ENCODE measurements around the gene KLRC2. TPM values are rescaled to one million over a fixed set of nuclear protein-coding genes. Genes with fewer than 3 reads are reported as not detected.

KLRC2 gene
- total RNA-seq, 1 experiment from 2014 or later = 7.5 TPM

DNA sequence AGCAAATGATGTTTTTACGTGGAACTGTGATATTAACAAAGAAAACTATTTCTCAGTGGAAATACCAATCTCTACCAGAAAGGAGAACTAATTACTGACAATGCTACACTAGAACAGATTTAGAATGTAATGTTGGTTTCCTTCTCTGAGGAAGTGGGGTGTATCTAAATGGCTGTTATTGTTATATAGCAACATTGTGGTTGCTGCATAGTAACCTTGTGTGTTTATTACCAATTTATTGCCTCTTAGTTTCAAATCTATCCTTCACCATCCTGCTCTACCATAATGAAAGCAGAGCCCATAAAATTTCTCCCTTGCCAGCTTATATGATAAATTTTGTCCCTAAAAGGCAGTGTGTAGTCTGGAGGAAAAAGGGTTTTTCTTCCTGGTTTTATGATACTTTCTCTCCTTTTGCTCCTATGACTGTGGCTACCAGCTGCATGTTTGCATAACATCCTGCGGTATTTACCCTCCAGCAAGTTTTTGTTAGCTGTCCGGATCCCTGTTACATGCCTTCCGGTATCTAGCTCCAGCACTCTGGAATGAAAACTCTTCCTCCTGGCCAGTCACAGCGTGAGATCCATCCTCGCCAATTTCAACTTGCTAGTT, 40.3 kb downstream of the KLRC2 start:
- RAD21 ChIA-PET (ENCODE audit: low non-redundant PET in 1 of 2, low total read pairs in 2 of 2, uncharacterized antibody in 2 of 2, unreplicated experiment in 2 of 2) = no interaction called here
- no peak overlapping the region for H3K4me3 ChIP-seq (replicated peaks in 1 of 2; ENCODE audit: low read depth in 1 of 2, low read length in 2 of 2)
- no peaks in the 10 kb centered on the region for H3K36me3 ChIP-seq (ENCODE audit: control insufficient read depth in 1 of 2, insufficient read depth in 2 of 2, low read length in 2 of 2)
- intact Hi-C loops (cut with micrococcal nuclease) = no loop called here
- POLR2A ChIA-PET = no interaction called here
- H3K9me2 ChIP-seq (ENCODE audit: insufficient read depth) = no peaks in the 10 kb centered on the region
- no peaks in the 10 kb centered on the region for H3K9me3 ChIP-seq (ENCODE audit: control insufficient read depth in 1 of 2, insufficient read depth in 1 of 2, low read depth in 1 of 2, low read length in 2 of 2)
- no peaks in the 10 kb centered on the region for H3K27me3 ChIP-seq (ENCODE audit: insufficient read depth, low read length)
- H3K27ac ChIP-seq (ENCODE audit: low read depth, low read length) = peak overlapping the region; percentile 49
- no peaks in the 10 kb centered on the region for H3K79me2 ChIP-seq (ENCODE audit: insufficient read depth, low read length)
- no peaks in the 10 kb centered on the region for H4K20me1 ChIP-seq (ENCODE audit: insufficient read depth)
- H3K4me2 ChIP-seq (ENCODE audit: low read length) = no peak overlapping the region
- TF ChIP-seq ZFX (IDR thresholded peaks at IDR 0.05) = no peak
- TF ChIP-seq, protein P1, sequence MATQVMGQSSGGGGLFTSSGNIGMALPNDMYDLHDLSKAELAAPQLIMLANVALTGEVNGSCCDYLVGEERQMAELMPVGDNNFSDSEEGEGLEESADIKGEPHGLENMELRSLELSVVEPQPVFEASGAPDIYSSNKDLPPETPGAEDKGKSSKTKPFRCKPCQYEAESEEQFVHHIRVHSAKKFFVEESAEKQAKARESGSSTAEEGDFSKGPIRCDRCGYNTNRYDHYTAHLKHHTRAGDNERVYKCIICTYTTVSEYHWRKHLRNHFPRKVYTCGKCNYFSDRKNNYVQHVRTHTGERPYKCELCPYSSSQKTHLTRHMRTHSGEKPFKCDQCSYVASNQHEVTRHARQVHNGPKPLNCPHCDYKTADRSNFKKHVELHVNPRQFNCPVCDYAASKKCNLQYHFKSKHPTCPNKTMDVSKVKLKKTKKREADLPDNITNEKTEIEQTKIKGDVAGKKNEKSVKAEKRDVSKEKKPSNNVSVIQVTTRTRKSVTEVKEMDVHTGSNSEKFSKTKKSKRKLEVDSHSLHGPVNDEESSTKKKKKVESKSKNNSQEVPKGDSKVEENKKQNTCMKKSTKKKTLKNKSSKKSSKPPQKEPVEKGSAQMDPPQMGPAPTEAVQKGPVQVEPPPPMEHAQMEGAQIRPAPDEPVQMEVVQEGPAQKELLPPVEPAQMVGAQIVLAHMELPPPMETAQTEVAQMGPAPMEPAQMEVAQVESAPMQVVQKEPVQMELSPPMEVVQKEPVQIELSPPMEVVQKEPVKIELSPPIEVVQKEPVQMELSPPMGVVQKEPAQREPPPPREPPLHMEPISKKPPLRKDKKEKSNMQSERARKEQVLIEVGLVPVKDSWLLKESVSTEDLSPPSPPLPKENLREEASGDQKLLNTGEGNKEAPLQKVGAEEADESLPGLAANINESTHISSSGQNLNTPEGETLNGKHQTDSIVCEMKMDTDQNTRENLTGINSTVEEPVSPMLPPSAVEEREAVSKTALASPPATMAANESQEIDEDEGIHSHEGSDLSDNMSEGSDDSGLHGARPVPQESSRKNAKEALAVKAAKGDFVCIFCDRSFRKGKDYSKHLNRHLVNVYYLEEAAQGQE (IDR thresholded peaks at IDR 0.05; ENCODE audit: low read depth) = no peak
- TF ChIP-seq POLR2AphosphoS5 (IDR thresholded peaks at IDR 0.05; ENCODE audit: low read depth, low read length) = no peak
- TF ChIP-seq EZH2phosphoT487 (IDR thresholded peaks at IDR 0.05; ENCODE audit: borderline replicate concordance) = no peak
- no peak for TF ChIP-seq SRF (IDR thresholded peaks at IDR 0.05; ENCODE audit: low read depth)
- no peak for TF ChIP-seq ATF3 (IDR thresholded peaks at IDR 0.05)
- TF ChIP-seq FOSL1 (IDR thresholded peaks at IDR 0.05; ENCODE audit: low read depth) = no peak
- TF ChIP-seq TCF7L2 (IDR thresholded peaks at IDR 0.05; ENCODE audit: borderline replicate concordance, extremely low read depth, insufficient read depth, insufficient read length) = no peak
- no peak for TF ChIP-seq ELF1 (IDR thresholded peaks at IDR 0.05; ENCODE audit: borderline replicate concordance, low read depth)
- TF ChIP-seq JUND (IDR thresholded peaks at IDR 0.05) = no peak
- TF ChIP-seq, protein P2, sequence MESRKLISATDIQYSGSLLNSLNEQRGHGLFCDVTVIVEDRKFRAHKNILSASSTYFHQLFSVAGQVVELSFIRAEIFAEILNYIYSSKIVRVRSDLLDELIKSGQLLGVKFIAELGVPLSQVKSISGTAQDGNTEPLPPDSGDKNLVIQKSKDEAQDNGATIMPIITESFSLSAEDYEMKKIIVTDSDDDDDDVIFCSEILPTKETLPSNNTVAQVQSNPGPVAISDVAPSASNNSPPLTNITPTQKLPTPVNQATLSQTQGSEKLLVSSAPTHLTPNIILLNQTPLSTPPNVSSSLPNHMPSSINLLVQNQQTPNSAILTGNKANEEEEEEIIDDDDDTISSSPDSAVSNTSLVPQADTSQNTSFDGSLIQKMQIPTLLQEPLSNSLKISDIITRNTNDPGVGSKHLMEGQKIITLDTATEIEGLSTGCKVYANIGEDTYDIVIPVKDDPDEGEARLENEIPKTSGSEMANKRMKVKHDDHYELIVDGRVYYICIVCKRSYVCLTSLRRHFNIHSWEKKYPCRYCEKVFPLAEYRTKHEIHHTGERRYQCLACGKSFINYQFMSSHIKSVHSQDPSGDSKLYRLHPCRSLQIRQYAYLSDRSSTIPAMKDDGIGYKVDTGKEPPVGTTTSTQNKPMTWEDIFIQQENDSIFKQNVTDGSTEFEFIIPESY (IDR thresholded peaks at IDR 0.05; ENCODE audit: extremely low read depth, insufficient replicate concordance, low read length) = no peak
- TF ChIP-seq SIN3A (IDR thresholded peaks at IDR 0.05; ENCODE audit: low read depth) = no peak
- TF ChIP-seq YY1 (IDR thresholded peaks at IDR 0.05; ENCODE audit: extremely low read depth, insufficient replicate concordance, low read depth, low read length) = no peak
- no peak for TF ChIP-seq SP1 (IDR thresholded peaks at IDR 0.05; ENCODE audit: low read depth)
- TF ChIP-seq RAD21 (IDR thresholded peaks at IDR 0.05; ENCODE audit: low read depth) = no peak
- no peak for TF ChIP-seq CBX3 (IDR thresholded peaks at IDR 0.05; ENCODE audit: low read depth)
- TF ChIP-seq MAX (IDR thresholded peaks at IDR 0.05) = no peak
- TF ChIP-seq EZH2 (IDR thresholded peaks at IDR 0.05) = no peak
- no peak for TF ChIP-seq POLR2A (IDR thresholded peaks at IDR 0.05; ENCODE audit: borderline replicate concordance, extremely low read depth, insufficient read depth, insufficient read length)
- no peak overlapping the region for H2AFZ ChIP-seq (ENCODE audit: low read depth, low read length, poor library complexity, severe bottlenecking)
- CTCF ChIA-PET = no interaction called here
- BruUV-seq (replicated peaks) = no TSS peak
- ATAC-seq (no peak), DNase-seq (ENCODE audit: low read depth, low spot score) (no peak)
- peaks cover 20 to 45% of the 10 kb centered on the region in 2 experiments for H3K4me1 ChIP-seq (ENCODE audit: control insufficient read depth in 1 of 2, insufficient read depth in 2 of 2, low read length in 2 of 2)
- no peak overlapping the region for H3K9ac ChIP-seq (ENCODE audit: low read length)
